IMR-90 (cell line): Measurements from ENCODE around the gene KLF18. TPM values are rescaled to one million over a fixed set of nuclear protein-coding genes. Genes with fewer than 3 reads are reported as not detected.

Source experiments
- ATAC-seq: fragments of 200-7000 bp; cut with Tn5 transposase; 2 replicates; pipeline ENCODE4 v1.9.1; 2020; ENCODE audit warnings: low read depth, mild to moderate bottlenecking, moderate library complexity
- BruUV-seq: library from RNA; stranded (reverse); fragments of 400-500 nt; replicated peaks from 2 replicates; lab custom pipeline; 2021; lab: Mats Ljungman, UMichigan
- CTCF ChIA-PET: fragments of 300-600 bp; formaldehyde crosslinking; extraction: SDS; loops from one replicate; lab custom pipeline; 2021; ENCODE audit warnings: antibody characterized with exemption; lab: Yijun Ruan, JAX
- POLR2A ChIA-PET: fragments of 300-600 bp; sonication (Branson Sonifier 250); formaldehyde crosslinking; loops from one replicate; lab custom pipeline; 2022; ENCODE audit warnings: antibody characterized with exemption; ENCODE audit not compliant: unreplicated experiment; lab: Charles Lee
- DNase-seq: peaks from one replicate; pipeline ENCODE4 v3.0.0; 2013
- H2AFZ ChIP-seq: replicated peaks from 2 replicates; pipeline ENCODE3; 2013; ENCODE audit warnings: low read length, mild to moderate bottlenecking; ENCODE audit not compliant: poor library complexity
- H2AK5ac ChIP-seq: 2 replicates; pipeline ENCODE4 v1.6.1; 2013; ENCODE audit warnings: low read depth, low read length, inconsistent platforms
- H2AK9ac ChIP-seq: replicated peaks from 2 replicates; pipeline ENCODE3; 2013; ENCODE audit warnings: mild to moderate bottlenecking, low read depth, low read length, moderate library complexity; ENCODE audit not compliant: poor library complexity
- H2BK120ac ChIP-seq: 2 replicates; pipeline ENCODE4 v1.6.1; 2013; ENCODE audit warnings: low read depth, low read length, inconsistent platforms
- H2BK15ac ChIP-seq: 3 replicates; pipeline ENCODE4 v1.6.1; 2013; ENCODE audit warnings: low read depth, low read length, inconsistent platforms
- H2BK20ac ChIP-seq: 2 replicates; pipeline ENCODE4 v1.6.1; 2013; ENCODE audit warnings: low read depth, mild to moderate bottlenecking, inconsistent platforms, low read length, moderate library complexity
- H2BK5ac ChIP-seq: 2 replicates; pipeline ENCODE4 v1.6.1; 2013; ENCODE audit warnings: mild to moderate bottlenecking, low read depth, low read length, inconsistent platforms; ENCODE audit not compliant: poor library complexity, severe bottlenecking
- H3K14ac ChIP-seq: replicated peaks from 2 replicates; pipeline ENCODE4 v1.6.1; 2013; ENCODE audit warnings: low read depth, low read length, inconsistent platforms
- H3K18ac ChIP-seq: 2 replicates; pipeline ENCODE4 v1.6.1; 2013; ENCODE audit warnings: low read depth, low read length, control low read depth
- H3K23ac ChIP-seq: 2 replicates; pipeline ENCODE4 v1.6.1; 2013; ENCODE audit warnings: low read depth, low read length, inconsistent platforms
- H3K27ac ChIP-seq: 2 replicates; pipeline ENCODE4 v1.5.1; 2013; ENCODE audit warnings: mild to moderate bottlenecking, control low read depth, low read length; ENCODE audit not compliant: insufficient read depth
- H3K27me3 ChIP-seq: 2 replicates; pipeline ENCODE4 v1.6.1; 2013; ENCODE audit warnings: low read length; ENCODE audit not compliant: control insufficient read depth, insufficient read depth
- H3K36me3 ChIP-seq: 2 replicates; pipeline ENCODE4 v1.6.1; 2013; ENCODE audit warnings: low read length, mixed read lengths; ENCODE audit not compliant: control insufficient read depth, insufficient read depth
- H3K4ac ChIP-seq: 2 replicates; pipeline ENCODE4 v1.6.1; 2013; ENCODE audit warnings: low read depth, low read length, inconsistent platforms
- H3K4me1 ChIP-seq: 2 replicates; pipeline ENCODE4 v1.6.1; 2013; ENCODE audit warnings: low read length, mixed read lengths; ENCODE audit not compliant: control insufficient read depth, insufficient read depth
- H3K4me2 ChIP-seq: 2 replicates; pipeline ENCODE4 v1.6.1; 2013; ENCODE audit warnings: low read depth, mild to moderate bottlenecking, control low read depth, low read length, moderate library complexity
- H3K4me3 ChIP-seq: 2 replicates; pipeline ENCODE4 v1.5.1; 2013; ENCODE audit warnings: low read depth, mild to moderate bottlenecking, control low read depth, low read length, moderate library complexity; ENCODE audit not compliant: insufficient read depth
- H3K56ac ChIP-seq: 2 replicates; pipeline ENCODE4 v1.6.1; 2013; ENCODE audit warnings: low read length, inconsistent platforms; ENCODE audit not compliant: insufficient read depth; ENCODE audit errors: extremely low read depth
- H3K79me1 ChIP-seq, 2 experiments: 2 replicates each; pipeline ENCODE4 v1.6.1; 2013; ENCODE audit warnings: low read length in 2 of 2, inconsistent platforms in 1 of 2, low read depth in 1 of 2
- H3K9ac ChIP-seq: 2 replicates; pipeline ENCODE4 v1.6.1; 2013; ENCODE audit warnings: low read depth, low read length, control low read depth
- H3K9me1 ChIP-seq: 2 replicates; pipeline ENCODE4 v1.6.1; 2013; ENCODE audit warnings: low read length, inconsistent platforms; ENCODE audit not compliant: insufficient read depth
- H3K9me3 ChIP-seq: 2 replicates; pipeline ENCODE4 v1.6.1; 2013; ENCODE audit warnings: low read length; ENCODE audit not compliant: control insufficient read depth, insufficient read depth
- H4K20me1 ChIP-seq: 2 replicates; pipeline ENCODE4 v1.6.1; 2013; ENCODE audit warnings: low read length, inconsistent platforms; ENCODE audit not compliant: insufficient read depth
- H4K5ac ChIP-seq: 2 replicates; pipeline ENCODE4 v1.6.1; 2013; ENCODE audit warnings: mild to moderate bottlenecking, low read depth, low read length, control low read depth
- H4K8ac ChIP-seq, 2 experiments: 2 replicates each; pipeline ENCODE4 v1.6.1; 2013; ENCODE audit warnings: low read depth in 2 of 2, low read length in 2 of 2, control low read depth in 1 of 2, inconsistent platforms in 1 of 2
- H4K91ac ChIP-seq: 2 replicates; pipeline ENCODE4 v1.6.1; 2013; ENCODE audit warnings: low read depth, low read length, inconsistent platforms; ENCODE audit not compliant: insufficient read depth
- BHLHE40 ChIP-seq: fragments of 150-350 bp; IDR thresholded peaks from 2 replicates; pipeline ENCODE4 v1.6.1; 2016; ENCODE audit warnings: mild to moderate bottlenecking, low read depth, low read length
- CHD1 ChIP-seq: IDR thresholded peaks from 2 replicates; pipeline ENCODE4 v1.6.1; 2012; ENCODE audit warnings: low read depth, low read length, improper control_type of control experiment
- RAD21 ChIP-seq: IDR thresholded peaks from 2 replicates; pipeline ENCODE4 v1.6.1; 2012; ENCODE audit warnings: low read length, improper control_type of control experiment
- SMC3 ChIP-seq: fragments of 150-350 bp; IDR thresholded peaks from 2 replicates; pipeline ENCODE4 v1.6.1; 2016; ENCODE audit warnings: low read depth, mild to moderate bottlenecking, antibody characterized with exemption, low read length, moderate library complexity
- whole genome bisulfite sequencing, 2 experiments: methylation state at CpG; one replicate each; pipeline versions ENCODE4 v1.1.5 to v1.1.7; 2013; ENCODE audit warnings: missing lambda C conversion rate in 2 of 2; ENCODE audit not compliant: insufficient read length in 1 of 2; ENCODE audit errors: extremely low coverage in 2 of 2; 5-methylcytosine and 5-hydroxymethylcytosine counted together
- dilution Hi-C: fragments of 300-500 bp; cut with HindIII; formaldehyde crosslinking; loops from one replicate; pipeline ENCODE4 v1.14.3; 2018; ENCODE audit warnings: low sequenced_read_pairs; ENCODE audit not compliant: unreplicated experiment
- in situ Hi-C: fragments of 300-500 bp; cut with MboI; formaldehyde crosslinking; loops from 3 replicates; pipeline ENCODE4 v1.14.3; 2019; ENCODE audit warnings: low sequenced_read_pairs, inconsistent platforms, mixed read lengths
- intact Hi-C: fragments of 100-400 bp; cut with micrococcal nuclease; formaldehyde crosslinking; loops from 2 replicates; pipeline ENCODE4 v1.10.0; 2022
- microRNA-seq, 2 experiments: library from miRNA; stranded (forward) in 1 of 2; unstranded in 1 of 2; fragments of 10-50 nt in 1 of 2; fragments of <30 nt in 1 of 2; gene quantifications in 1 of 2; microRNA quantifications in 1 of 2; one replicate each; pipeline versions ENCODE3 to v1.1.0; 2013 to 2020; ENCODE audit not compliant: insufficient read depth in 1 of 2, insufficient read length in 1 of 2, unreplicated experiment in 1 of 2
- polyA plus RNA-seq, 3 experiments: library from polyadenylated mRNA; depleted of rRNA; stranded (reverse); fragments of >200 nt; gene quantifications; 2 replicates each; pipeline ENCODE4 v1.2.3, GENCODE V29; 2012; ENCODE audit warnings: low replicate concordance in 1 of 3
- small RNA-seq, 5 experiments: library from RNA; depleted of rRNA; stranded (forward); fragments of <200 nt; gene quantifications; one replicate each; pipeline ENCODE3, GENCODE V24; 2012
- total RNA-seq: library from RNA; depleted of rRNA; stranded (reverse); fragments of >200 nt; gene quantifications from 2 replicates; pipeline ENCODE4 v1.2.3, GENCODE V29; 2012; rRNA removed

The KLF18 gene
- total and polyA plus RNA-seq, 2 of the 4 experiments (the other 2 are of a cell fraction): not detected

DNA sequence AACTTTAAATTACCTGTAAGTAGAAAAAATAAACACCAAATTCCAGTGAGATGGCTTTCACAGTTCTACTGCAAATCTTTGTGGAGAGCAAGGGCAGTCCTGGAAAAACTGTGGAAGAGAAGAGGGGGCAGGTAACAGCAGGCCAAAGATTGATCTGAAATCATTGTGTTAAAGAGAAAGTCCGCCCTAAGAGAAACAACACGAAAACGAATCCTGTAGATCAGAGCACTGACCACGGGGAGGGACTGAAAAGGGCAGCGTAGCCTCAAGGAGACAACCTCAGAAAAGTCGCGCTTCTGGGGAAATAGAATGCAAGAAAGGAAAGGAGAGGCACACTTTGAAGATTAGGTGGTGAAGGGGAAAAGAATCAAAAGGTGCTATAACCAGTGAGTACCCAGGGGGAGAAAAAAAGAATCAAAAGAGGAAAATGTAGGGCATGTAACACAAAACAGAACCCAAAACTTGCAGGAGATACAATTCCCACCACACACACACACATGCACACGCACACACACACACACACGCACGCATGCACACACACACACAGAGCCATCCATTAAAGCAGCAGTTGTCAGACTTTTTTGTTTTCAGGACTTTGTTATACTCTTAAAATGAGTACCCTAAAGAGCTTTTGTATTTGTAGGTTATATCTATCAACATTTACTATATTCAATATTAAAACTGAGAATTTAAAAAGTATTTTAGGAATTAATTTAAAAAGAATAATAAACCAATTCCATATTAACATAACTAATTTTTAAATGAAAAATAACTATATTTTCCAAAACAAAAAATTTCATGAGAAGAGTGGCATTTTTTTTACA, 50.8 kb downstream of the KLF18 start (continued):
- no peak for TF ChIP-seq SMC3

DNA sequence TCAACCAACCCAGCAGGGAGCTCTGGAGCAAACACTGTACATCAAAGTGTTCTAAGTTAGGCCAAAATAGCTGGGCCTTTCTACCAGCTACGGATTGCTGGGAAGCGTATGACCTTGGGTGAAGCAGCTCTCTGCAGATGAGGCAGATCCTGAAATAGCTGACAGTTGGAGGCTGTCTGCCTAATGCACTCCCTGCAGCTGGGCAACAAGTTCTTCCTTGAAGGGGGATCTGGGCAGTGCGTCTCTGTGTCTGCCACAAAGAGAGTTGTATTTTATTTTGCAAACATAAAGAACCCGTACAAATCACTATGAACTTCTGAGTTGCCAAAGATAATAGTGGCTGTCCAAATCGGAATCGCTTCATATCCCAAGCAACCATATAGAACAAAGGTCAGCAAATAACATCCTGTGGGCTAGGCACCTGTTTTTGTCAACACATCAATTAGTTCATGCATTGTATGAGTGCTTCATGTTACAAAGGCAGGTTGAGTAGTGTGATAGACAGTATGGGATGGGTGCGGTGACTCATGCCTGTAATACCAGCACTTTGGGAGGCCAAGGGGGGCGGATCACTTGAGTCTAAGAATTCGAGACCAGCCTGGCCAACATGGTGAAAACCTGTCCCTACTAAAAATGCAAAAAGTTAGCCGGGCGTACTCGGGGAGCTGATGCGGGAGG, 51.9 kb downstream of the KLF18 start:
- in situ Hi-C loops: no loop called here
- BruUV-seq: no TSS peak
- 0 out of 2 replicates have a peak, but pooled peaks have one; percentile 14 for ATAC-seq

More for the DNA sequence above, 51.9 kb downstream of the KLF18 start:
- TF ChIP-seq CHD1: no peak
- no peak for TF ChIP-seq BHLHE40
- no peak for TF ChIP-seq RAD21
- TF ChIP-seq SMC3: no peak
- no peak overlapping the region for H3K4me3 ChIP-seq
- H3K4ac ChIP-seq: no peak overlapping the region
- no peak overlapping the region for H4K5ac ChIP-seq
- H3K27ac ChIP-seq: no peak overlapping the region
- H2AFZ ChIP-seq: peak overlapping the region; percentile 17
- H2AK9ac ChIP-seq: no peak overlapping the region
- H2BK20ac ChIP-seq: no peak overlapping the region
- ChIA-PET POLR2A (no interaction called here), CTCF (interaction anchor here (0.6 to 1.2 kb wide), 3 partner anchors 8 to 84 kb away, joined by 3 read pairs; no protein-coding TSS in a partner anchor)
- H3K36me3 ChIP-seq: no peaks in the 10 kb centered on the region
- no peak overlapping the region for H3K14ac ChIP-seq
- dilution Hi-C loops: no loop called here
- H3K4me1 ChIP-seq: no peaks in the 10 kb centered on the region
- no peak overlapping the region for H2BK15ac ChIP-seq
- no peak overlapping the region for H3K4me2 ChIP-seq
- H4K20me1 ChIP-seq: no peaks in the 10 kb centered on the region
- H3K9ac ChIP-seq: no peak overlapping the region
- H3K23ac ChIP-seq: no peak overlapping the region
- H3K27me3 ChIP-seq: peaks cover 2% of the 10 kb centered on the region; the same call in 1 of the 2 replicates
- no peak for DNase-seq
- no peaks in the 10 kb centered on the region for H3K79me1 ChIP-seq
- no peak overlapping the region for H3K56ac ChIP-seq
- no peak overlapping the region for H2BK5ac ChIP-seq
- no peak overlapping the region for H2BK120ac ChIP-seq
- H3K9me3 ChIP-seq: no peaks in the 10 kb centered on the region; the same call in 1 of the 2 replicates
- no peak overlapping the region for H4K91ac ChIP-seq
- 44% methylated on average over 2 of the region's 13 CpGs; no CpG with 5 or more reads in 1 of the 2 experiments for WGBS, 2 experiments
- no peak overlapping the region for H3K18ac ChIP-seq
- intact Hi-C loops: loop anchor here (5.0 kb wide), 1 partner anchor 228 kb away; no protein-coding TSS in a partner anchor
- H2AK5ac ChIP-seq: no peak overlapping the region
- H4K8ac ChIP-seq: no peak overlapping the region
- 0 out of 2 replicates have a peak, but pooled peaks cover 3% of the 10 kb centered on the region for H3K9me1 ChIP-seq

Small RNAs within 50 kb of the gene (microRNA-seq; reads per million reads assigned to microRNA genes)
- not detected for gene AL035417.1 (ENCODE audit: insufficient read depth, insufficient read length)
- gene OOSP1P1 (ENCODE audit: insufficient read depth, insufficient read length): not detected
- not detected for gene RF00019 (ENCODE audit: insufficient read depth, insufficient read length)
- not detected for gene RN7SL479P (ENCODE audit: insufficient read depth, insufficient read length)

Small RNAs within 50 kb of the gene (small RNA-seq; reads per million reads assigned to genes)
- gene AL035417.1: 0 reads per million in 5 experiments
- gene OOSP1P1: 0 reads per million in 5 experiments
- 0 reads per million in 5 experiments for gene RF00019
- gene RN7SL479P: 0 reads per million in 5 experiments

Other genes with a start within 250 kb of the KLF18 start
- gene ARTN, start 207.8 kb downstream of the KLF18 start, total RNA-seq: not detected in 2 replicates
- 0.23 and 0.29 TPM in 2 replicates for gene ARTN, start 207.8 kb downstream of the KLF18 start, polyA plus RNA-seq (2012; rRNA removed)
- 14.2 and 15.2 TPM in 2 replicates for gene IPO13, start 194.7 kb downstream of the KLF18 start, total RNA-seq
- gene IPO13, start 194.7 kb downstream of the KLF18 start, polyA plus RNA-seq (2012; rRNA removed): 18.7 and 19.0 TPM in 2 replicates
- gene DPH2, start 171.6 kb downstream of the KLF18 start, total RNA-seq: 18.9 and 21.0 TPM in 2 replicates
- gene DPH2, start 171.6 kb downstream of the KLF18 start, polyA plus RNA-seq (2012; rRNA removed): 32.2 and 38.0 TPM in 2 replicates
- gene ATP6V0B, start 166.7 kb downstream of the KLF18 start, total RNA-seq: 72.1 and 80.3 TPM in 2 replicates
- gene ATP6V0B, start 166.7 kb downstream of the KLF18 start, polyA plus RNA-seq (2012; rRNA removed): 169 and 209 TPM in 2 replicates
- 57.2 and 60.8 TPM in 2 replicates for gene B4GALT2, start 162.4 kb downstream of the KLF18 start, total RNA-seq
- gene B4GALT2, start 162.4 kb downstream of the KLF18 start, polyA plus RNA-seq (2012; rRNA removed): 52.3 and 74.7 TPM in 2 replicates
- gene CCDC24, start 150.0 kb downstream of the KLF18 start, total RNA-seq: 1.4 and 1.7 TPM in 2 replicates
- 4.3 and 4.6 TPM in 2 replicates for gene CCDC24, start 150.0 kb downstream of the KLF18 start, polyA plus RNA-seq (2012; rRNA removed)
- gene SLC6A9, start 110.2 kb downstream of the KLF18 start, total RNA-seq: 1.9 and 2.0 TPM in 2 replicates
- gene SLC6A9, start 110.2 kb downstream of the KLF18 start, polyA plus RNA-seq (2012; rRNA removed): 6.2 and 6.6 TPM in 2 replicates
- gene KLF17, start 22.8 kb downstream of the KLF18 start, total RNA-seq: 0.28 and 0.36 TPM in 2 replicates
- 0.14 and 0.17 TPM in 2 replicates for gene KLF17, start 22.8 kb downstream of the KLF18 start, polyA plus RNA-seq (2012; rRNA removed)
- gene DMAP1, start 71.8 kb upstream of the KLF18 start, total RNA-seq: 18.1 and 22.2 TPM in 2 replicates
- 34.3 and 39.4 TPM in 2 replicates for gene DMAP1, start 71.8 kb upstream of the KLF18 start, polyA plus RNA-seq (2012; rRNA removed)
- 55.3 and 56.6 TPM in 2 replicates for gene ERI3, start 213.6 kb upstream of the KLF18 start, total RNA-seq
- gene ERI3, start 213.6 kb upstream of the KLF18 start, polyA plus RNA-seq (2012; rRNA removed): 70.9 and 75.7 TPM in 2 replicates